Astrocyte of the spinal cord (primary cell): Measurements from ENCODE around the gene INPP4B.

Experiments used
- DNase-seq: peaks from one replicate; pipeline ENCODE4 v3.0.0; 2011; ENCODE audit warnings: low read depth, low spot score
- H3K4me3 ChIP-seq: 2 replicates; pipeline ENCODE4 v1.5.1; 2011; ENCODE audit warnings: low read depth, mild to moderate bottlenecking, low read length, moderate library complexity
- in situ Hi-C: cut with HindIII; loops from 2 replicates; pipeline ENCODE4 v1.10.0; 2017; ENCODE audit warnings: low sequenced_read_pairs
- TF ChIP-seq, protein P1 (sequence below): IDR thresholded peaks from 2 replicates; pipeline ENCODE4 v1.5.1; 2012; ENCODE audit warnings: low read depth, mild to moderate bottlenecking, low read length, inconsistent platforms

Gene INPP4B

DNA sequence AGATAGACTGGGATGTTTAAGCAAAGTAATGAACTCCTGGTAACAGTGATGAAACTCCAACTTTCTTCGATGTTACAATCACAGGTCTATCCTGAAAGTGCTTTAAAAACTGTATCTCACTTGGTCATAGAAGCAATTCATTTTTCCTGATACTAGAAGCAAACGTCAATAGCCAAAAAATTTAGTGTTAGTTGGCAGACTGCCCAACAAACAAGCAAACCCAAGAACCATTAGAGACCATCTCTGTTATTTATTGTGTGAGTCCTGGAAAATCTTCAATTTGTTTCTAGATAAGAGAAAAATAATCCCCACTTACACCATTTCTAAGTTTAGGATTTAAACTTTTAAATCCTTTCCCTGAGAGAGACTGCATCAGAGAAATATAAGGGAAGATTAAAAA, 553.9 kb downstream of the INPP4B start:
- TF ChIP-seq, protein P1, sequence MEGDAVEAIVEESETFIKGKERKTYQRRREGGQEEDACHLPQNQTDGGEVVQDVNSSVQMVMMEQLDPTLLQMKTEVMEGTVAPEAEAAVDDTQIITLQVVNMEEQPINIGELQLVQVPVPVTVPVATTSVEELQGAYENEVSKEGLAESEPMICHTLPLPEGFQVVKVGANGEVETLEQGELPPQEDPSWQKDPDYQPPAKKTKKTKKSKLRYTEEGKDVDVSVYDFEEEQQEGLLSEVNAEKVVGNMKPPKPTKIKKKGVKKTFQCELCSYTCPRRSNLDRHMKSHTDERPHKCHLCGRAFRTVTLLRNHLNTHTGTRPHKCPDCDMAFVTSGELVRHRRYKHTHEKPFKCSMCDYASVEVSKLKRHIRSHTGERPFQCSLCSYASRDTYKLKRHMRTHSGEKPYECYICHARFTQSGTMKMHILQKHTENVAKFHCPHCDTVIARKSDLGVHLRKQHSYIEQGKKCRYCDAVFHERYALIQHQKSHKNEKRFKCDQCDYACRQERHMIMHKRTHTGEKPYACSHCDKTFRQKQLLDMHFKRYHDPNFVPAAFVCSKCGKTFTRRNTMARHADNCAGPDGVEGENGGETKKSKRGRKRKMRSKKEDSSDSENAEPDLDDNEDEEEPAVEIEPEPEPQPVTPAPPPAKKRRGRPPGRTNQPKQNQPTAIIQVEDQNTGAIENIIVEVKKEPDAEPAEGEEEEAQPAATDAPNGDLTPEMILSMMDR, result no peak
- DNase-seq, result no peak
- in situ Hi-C loops, result no loop called here
- no peak overlapping the region for H3K4me3 ChIP-seq

DNA sequence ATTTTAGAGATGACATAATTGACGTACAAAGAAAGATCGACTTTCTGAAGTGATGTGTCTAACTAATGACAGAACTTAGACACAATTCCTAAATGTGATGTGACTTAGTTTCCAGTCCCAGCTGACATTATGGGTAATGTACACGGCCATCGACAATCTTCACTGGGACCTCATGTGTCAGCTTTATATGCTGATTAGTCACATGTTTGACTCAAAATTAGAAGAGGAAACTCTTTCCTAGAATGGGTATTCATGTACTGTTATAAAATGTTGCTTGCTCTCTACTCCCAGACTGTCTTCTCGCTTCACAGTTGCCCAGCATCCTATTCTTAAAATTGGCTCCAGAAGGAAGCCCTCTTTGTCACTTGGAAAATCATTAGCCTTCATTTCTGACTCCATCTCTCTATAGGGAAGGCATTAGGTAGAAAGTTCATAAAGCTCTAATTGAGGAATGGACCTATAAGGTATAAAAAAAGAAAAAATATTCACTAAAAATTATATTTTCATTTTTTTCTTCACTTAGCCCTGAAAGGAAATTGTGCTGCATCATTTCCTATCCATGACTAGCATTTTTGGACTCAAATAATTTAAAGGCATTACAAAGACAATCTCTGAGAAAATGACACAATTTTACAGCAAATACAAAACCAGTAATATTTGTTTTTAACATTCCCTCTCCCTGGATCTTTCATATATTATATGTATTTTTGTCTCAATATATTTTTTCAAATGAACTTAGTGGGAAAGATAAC, 554.6 kb downstream of the INPP4B start:
- H3K4me3 ChIP-seq, result no peak overlapping the region
- no peak for DNase-seq
- TF ChIP-seq, protein P1, result no peak
- in situ Hi-C loops, result no loop called here

DNA sequence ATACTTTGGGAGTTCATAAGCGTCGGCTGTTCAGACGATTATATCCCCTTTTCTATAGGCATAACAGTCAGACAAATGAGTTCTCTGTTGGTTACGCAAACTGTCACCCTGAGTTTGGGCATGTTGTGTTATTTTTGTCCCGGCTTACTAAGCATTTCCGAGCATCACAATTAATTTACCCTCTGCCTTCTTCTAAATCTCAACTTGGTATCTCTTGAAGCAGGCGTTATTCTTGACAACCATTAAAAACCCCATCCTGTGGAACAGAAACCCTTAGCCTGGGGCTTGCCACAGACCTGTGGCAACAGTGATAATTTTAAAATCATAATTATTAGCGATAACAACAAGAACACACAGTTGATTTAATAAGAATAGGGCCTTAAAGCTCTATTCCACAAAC, 558.7 kb downstream of the INPP4B start:
- TF ChIP-seq, protein P1, result no peak
- H3K4me3 ChIP-seq, result no peak overlapping the region
- no peak for DNase-seq
- in situ Hi-C loops, result no loop called here

DNA sequence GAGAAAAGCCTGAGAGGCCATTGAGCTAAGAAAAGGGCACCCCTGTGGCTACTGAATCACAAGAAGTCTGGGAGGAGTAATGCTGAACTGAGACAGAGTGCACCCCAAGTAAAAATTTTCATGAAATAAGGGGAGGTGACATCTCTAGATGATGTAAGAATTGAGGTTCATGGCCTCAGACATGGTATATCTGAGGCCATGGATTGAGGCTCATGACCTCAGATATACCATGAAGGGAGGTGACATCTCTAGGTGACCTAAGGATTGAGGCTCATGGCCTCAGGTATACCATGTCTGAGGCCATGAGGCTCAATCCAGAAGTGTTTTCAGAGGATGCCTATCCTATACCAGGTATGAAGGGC, 560.9 kb downstream of the INPP4B start:
- H3K4me3 ChIP-seq, result no peak overlapping the region
- no peak for DNase-seq
- TF ChIP-seq, protein P1, result no peak
- in situ Hi-C loops, result no loop called here

DNA sequence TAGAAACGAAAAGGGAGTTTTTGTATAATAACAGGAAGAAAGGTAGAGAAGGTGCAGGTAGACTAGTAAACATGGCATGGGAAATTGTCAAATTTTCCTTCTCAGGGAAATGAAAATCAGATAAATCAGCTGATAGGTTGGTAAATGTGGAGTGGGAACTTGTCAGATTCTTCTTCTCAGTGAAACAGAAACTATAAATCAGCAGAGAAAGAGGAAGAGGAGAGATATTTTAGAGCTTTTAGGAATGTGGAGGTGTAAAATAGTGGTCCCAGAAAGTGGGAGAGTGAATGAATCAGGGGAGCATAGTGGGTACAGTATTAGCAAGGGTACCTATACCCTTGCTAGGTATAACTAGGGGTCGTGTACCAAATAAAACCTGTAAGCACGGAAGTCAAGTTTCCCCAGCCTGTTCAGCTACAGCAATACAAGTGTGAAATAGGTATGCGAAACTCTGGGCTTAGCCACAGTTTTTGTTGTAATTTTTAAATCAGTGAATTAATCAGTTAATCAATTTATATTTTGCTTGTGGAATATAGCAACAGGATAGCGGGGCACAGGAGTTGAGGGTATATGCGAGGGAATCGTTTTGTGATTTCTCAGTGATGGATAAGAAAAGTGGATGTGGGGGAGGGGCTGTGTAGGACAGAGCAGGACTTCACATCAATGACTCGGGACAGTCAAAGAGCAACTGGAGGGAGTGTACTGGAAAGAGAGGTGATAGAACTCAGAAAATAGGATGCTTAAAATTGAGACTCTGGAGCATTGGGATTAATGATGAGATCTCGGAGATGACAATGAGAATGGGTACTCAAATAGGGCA, 561.5 kb downstream of the INPP4B start:
- no peak overlapping the region for H3K4me3 ChIP-seq
- TF ChIP-seq, protein P1, result no peak
- in situ Hi-C loops, result no loop called here
- DNase-seq, result no peak

DNA sequence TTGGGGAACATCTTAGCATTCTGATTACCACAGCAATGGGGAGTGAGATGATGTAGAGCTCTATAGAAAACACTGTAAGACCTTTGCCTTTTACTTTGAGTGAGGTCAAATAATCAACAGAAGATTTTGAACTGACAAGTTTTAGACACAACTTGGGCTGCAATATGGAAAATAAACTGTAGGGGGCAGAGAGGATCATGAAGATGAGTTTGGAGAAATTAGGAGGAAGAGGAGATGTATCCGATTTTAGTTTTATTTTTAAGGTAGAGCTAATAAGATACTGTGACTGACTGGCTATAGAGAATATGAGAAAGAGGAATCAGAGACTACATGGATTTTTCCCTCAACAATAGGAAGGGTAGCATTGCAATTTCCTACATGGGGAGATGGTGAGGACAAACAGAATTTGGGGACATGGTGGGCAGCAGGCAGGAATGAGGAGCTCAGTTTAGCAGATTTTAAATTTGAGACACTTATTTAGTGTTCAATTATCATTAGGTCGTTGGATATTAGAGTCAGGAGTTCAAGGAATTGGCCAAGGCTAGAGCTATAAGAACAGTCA, 563.1 kb downstream of the INPP4B start:
- TF ChIP-seq, protein P1, result peak; percentile 64
- no peak overlapping the region for H3K4me3 ChIP-seq
- in situ Hi-C loops, result no loop called here
- peak; percentile 14 for DNase-seq
